Left lung (tissue), 10 donors: ENCODE data around the gene TMEM11. TPM values are rescaled to one million over a fixed set of nuclear protein-coding genes. Genes with fewer than 3 reads are reported as not detected.

ENCODE experiments used
- ATAC-seq: fragments of 200-7000 bp; cut with Tn5 transposase; one replicate; pipeline ENCODE4 v1.9.1; 2020; ENCODE audit warnings: moderate library complexity
- DNase-seq, 4 donors: peaks; one replicate each; pipeline ENCODE4 v3.0.0-alpha.2; 2013 to 2020
- H3K27ac ChIP-seq, 2 donors: fragments of 200-600 bp; sonication (generic) in 1 of 2; one replicate each; pipeline versions ENCODE4 v1.5.0 to v1.8.0; 2020 to 2021
- H3K27me3 ChIP-seq, 2 donors: fragments of 200-600 bp; sonication (generic) in 1 of 2; one replicate each; pipeline versions ENCODE4 v1.5.0 to v1.8.0; 2020 to 2021
- H3K36me3 ChIP-seq, 2 donors: fragments of 200-600 bp; sonication (generic) in 1 of 2; one replicate each; pipeline versions ENCODE4 v1.5.0 to v1.8.0; 2020 to 2021
- H3K4me1 ChIP-seq, 2 donors: fragments of 200-600 bp; one replicate each; pipeline ENCODE4 v1.8.0; 2021
- H3K4me3 ChIP-seq, 2 donors: fragments of 200-600 bp; sonication (generic) in 1 of 2; one replicate each; pipeline versions ENCODE4 v1.5.0 to v1.8.0; 2020 to 2021; ENCODE audit warnings: mild to moderate bottlenecking in 1 of 2
- H3K9me3 ChIP-seq, 2 donors: fragments of 200-600 bp; sonication (generic) in 1 of 2; one replicate each; pipeline versions ENCODE4 v1.5.0 to v1.8.0; 2020 to 2021
- intact Hi-C, 2 donors: fragments of 100-400 bp; cut with DNase I; formaldehyde crosslinking; loops; one replicate each; pipeline versions ENCODE4 v1.11.2 to v1.14.2; 2022
- polyA plus RNA-seq, 6 donors: library from polyadenylated mRNA; unstranded; fragments of 120-200 nt; gene quantifications; one replicate each; pipeline ENCODE4 v1.2.1, GENCODE V29; 2013; ENCODE audit not compliant: insufficient read length in 6 of 6
- total RNA-seq, 2 donors: library from RNA; stranded (reverse); fragmentation: NEBNext Ultra II Directional; extraction: Animal tissue kit (Norgen Biotek cat#: 25700); gene quantifications; one replicate each; pipeline ENCODE4 v1.2.1, GENCODE V29; 2021
- TF ChIP-seq, protein P1 (sequence below), 2 donors: fragments of 200-600 bp; sonication (generic) in 1 of 2; IDR thresholded peaks; one replicate each; pipeline versions ENCODE4 v1.5.0 to v1.8.0; 2021; ENCODE audit warnings: antibody characterized with exemption in 2 of 2
- donor health status: DM: no; HTN: yes; CAD: no.
- donor health status: DM: no; HTN: no; CAD: no.

The TMEM11 gene
- total and polyA plus RNA-seq, 8 donors: 17.1 to 25.1 (median 19.5) TPM

DNA sequence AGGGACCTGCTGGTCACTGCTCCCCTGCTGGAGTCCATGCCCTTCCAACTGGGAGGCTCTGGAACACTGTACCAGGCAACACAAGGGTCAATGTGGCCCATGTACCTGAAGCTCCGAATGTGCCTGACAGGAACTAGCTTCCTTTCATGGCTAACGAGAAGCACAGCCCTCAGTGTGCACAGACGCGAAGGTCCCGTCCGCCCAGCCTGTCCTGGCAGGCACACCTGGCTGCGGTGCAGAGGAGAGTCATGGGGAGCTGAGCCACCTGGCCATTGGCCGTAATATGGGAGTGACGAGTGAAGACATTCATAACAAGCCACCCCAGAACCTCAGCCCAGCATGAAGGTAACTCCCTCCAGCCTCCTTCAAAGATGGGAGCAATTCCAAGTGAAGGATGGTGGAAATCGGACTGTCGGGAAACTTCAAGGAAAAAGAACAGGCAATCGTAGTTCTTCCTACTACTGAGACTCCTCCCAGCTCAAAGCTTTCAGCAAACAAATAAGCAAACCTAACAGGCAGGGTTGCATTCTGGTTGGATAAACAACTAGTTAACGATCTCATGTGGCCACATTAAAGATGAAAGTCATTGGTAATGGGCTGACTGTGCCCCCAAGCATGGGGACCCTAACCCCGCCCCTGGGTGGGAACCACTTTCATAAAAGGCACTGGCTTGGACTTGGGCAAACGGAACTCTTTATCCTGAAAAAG, 13.2 kb downstream of the TMEM11 start:
- DNase-seq (no peak), ATAC-seq (no peak)
- Histone ChIP-seq H3K4me1 (peaks cover 0 to 26% of the 10 kb centered on the region in 2 donors), H3K36me3 (peaks cover 0 to 59% of the 10 kb centered on the region in 2 donors), H3K27ac (no peak overlapping the region), H3K9me3 (no peaks in the 10 kb centered on the region), H3K27me3 (no peaks in the 10 kb centered on the region), H3K4me3 (no peak overlapping the region)
- intact Hi-C loops: no loop called here
- TF ChIP-seq, protein P1, sequence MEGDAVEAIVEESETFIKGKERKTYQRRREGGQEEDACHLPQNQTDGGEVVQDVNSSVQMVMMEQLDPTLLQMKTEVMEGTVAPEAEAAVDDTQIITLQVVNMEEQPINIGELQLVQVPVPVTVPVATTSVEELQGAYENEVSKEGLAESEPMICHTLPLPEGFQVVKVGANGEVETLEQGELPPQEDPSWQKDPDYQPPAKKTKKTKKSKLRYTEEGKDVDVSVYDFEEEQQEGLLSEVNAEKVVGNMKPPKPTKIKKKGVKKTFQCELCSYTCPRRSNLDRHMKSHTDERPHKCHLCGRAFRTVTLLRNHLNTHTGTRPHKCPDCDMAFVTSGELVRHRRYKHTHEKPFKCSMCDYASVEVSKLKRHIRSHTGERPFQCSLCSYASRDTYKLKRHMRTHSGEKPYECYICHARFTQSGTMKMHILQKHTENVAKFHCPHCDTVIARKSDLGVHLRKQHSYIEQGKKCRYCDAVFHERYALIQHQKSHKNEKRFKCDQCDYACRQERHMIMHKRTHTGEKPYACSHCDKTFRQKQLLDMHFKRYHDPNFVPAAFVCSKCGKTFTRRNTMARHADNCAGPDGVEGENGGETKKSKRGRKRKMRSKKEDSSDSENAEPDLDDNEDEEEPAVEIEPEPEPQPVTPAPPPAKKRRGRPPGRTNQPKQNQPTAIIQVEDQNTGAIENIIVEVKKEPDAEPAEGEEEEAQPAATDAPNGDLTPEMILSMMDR (IDR thresholded peaks at IDR 0.05): no peak

DNA sequence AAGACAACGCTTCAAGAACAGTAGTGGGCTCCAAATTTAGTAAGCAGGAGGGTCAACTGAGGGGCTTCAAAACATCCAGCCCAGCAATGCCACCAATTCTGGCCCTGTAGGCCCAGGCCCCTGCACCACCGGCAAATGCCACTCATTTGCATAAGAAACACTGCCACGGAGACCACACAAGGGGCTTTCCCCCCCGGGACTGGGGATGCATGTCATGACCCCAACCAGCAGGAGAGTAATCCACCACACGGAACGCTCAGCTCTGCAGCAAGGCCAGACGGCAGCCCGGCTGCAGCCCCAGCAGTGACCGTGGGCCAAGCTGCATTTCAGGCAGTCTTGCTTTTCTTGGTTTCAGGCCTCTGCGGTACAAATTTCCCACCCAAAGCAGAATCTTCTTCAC, 14.1 kb downstream of the TMEM11 start:
- Histone ChIP-seq H3K4me1 (peaks cover 0 to 26% of the 10 kb centered on the region in 2 donors), H3K4me3 (no peak overlapping the region), H3K36me3 (peaks cover 0 to 66% of the 10 kb centered on the region in 2 donors), H3K9me3 (no peaks in the 10 kb centered on the region), H3K27ac (no peak overlapping the region), H3K27me3 (no peaks in the 10 kb centered on the region)
- ATAC-seq (no peak), DNase-seq (no peak)
- TF ChIP-seq, protein P1 (IDR thresholded peaks at IDR 0.05): no peak
- intact Hi-C loops: no loop called here

DNA sequence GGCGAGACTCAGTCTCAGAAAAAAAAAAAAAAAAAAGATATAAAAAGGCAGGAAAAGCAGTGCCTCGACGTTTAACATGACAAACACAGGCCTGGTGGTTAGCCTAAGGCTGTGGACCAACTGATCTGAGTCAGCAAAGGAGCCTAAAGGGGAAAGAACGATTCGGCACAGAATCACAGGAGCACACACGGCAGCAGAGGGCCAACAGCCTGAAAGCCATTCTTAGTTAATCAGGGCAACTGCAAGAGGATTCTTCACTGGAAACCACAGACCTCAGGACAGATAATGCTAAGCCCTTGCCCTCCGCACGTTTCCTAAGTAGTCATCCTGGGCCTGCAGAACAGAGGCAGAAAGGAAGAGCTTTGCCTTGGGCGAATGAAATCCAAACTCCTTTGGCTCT, 14.7 kb downstream of the TMEM11 start:
- Histone ChIP-seq H3K27ac (no peak overlapping the region), H3K4me3 (no peak overlapping the region), H3K36me3 (peaks cover 0 to 66% of the 10 kb centered on the region in 2 donors), H3K9me3 (no peaks in the 10 kb centered on the region), H3K4me1 (peaks cover 1 to 26% of the 10 kb centered on the region in 2 donors), H3K27me3 (no peaks in the 10 kb centered on the region)
- ATAC-seq (peak; percentile 35), DNase-seq (no peak)
- TF ChIP-seq, protein P1 (IDR thresholded peaks at IDR 0.05): no peak
- intact Hi-C loops: no loop called here

DNA sequence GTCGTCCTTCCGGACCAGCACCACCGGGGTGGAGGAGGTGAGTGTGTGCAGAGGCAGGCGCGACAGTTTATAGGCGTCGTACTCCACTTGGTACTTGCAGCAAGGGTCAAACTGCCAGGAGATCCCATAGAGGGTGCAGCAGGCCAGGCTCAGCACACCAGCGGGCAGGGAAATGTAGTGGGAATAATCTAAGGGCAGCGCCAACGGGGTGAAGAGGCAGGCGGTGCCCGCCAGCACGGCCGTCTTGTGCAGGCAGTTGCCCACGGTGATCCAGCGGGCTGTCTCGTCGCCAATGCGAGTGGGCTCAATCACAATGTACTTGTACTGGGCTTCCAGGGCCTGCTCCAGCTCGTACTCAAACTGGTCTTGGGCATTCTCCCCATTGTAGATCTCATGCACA, 15.6 kb downstream of the TMEM11 start:
- no peak for DNase-seq
- intact Hi-C loops: no loop called here
- Histone ChIP-seq H3K27ac (no peak overlapping the region), H3K27me3 (no peaks in the 10 kb centered on the region), H3K9me3 (no peaks in the 10 kb centered on the region), H3K36me3 (peaks cover 0 to 71% of the 10 kb centered on the region in 2 donors), H3K4me1 (peaks cover 5 to 26% of the 10 kb centered on the region in 2 donors), H3K4me3 (no peak overlapping the region)
- ATAC-seq: no peak
- TF ChIP-seq, protein P1 (IDR thresholded peaks at IDR 0.05): no peak

DNA sequence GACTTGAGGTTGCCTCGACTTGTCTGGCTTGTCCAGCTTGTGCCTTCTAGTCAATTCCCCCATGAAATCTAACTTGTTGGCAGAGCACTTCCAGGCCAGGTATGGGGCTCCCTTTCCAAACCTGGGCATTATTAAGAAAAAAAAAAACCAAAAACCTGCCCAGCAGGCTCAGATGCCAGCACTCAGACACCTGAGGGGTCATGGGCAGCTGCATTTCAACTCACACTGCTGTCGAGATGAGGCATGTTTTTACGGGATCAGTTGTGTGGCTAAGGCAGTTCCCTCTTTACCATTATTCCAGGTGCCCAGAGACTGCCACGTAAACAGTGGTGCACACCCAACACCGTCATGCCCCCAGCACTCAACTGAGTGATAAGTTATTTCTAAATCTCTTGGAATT, 17.8 kb downstream of the TMEM11 start:
- DNase-seq (no peak), ATAC-seq (no peak)
- TF ChIP-seq, protein P1 (IDR thresholded peaks at IDR 0.05): no peak
- H3K27me3 ChIP-seq: no peaks in the 10 kb centered on the region
- no peak overlapping the region for H3K4me3 ChIP-seq
- H3K27ac ChIP-seq: no peak overlapping the region
- intact Hi-C loops: no loop called here
- no peaks in the 10 kb centered on the region for H3K9me3 ChIP-seq
- H3K4me1 ChIP-seq: peaks cover 5 to 17% of the 10 kb centered on the region in 2 donors
- peaks cover 0 to 67% of the 10 kb centered on the region in 2 donors for H3K36me3 ChIP-seq
